Choroid plexus epithelial cell (primary cell): ENCODE data around the gene PCDHGA8.

Experiments used
- DNase-seq: peaks from one replicate; pipeline ENCODE4 v3.0.0-alpha.2; 2010; ENCODE audit warnings: low read depth
- H3K4me3 ChIP-seq: 2 replicates; pipeline ENCODE4 v1.5.1; 2011; ENCODE audit warnings: low read depth, mild to moderate bottlenecking, control low read depth, low read length, moderate library complexity
- CTCF ChIP-seq: conservative IDR thresholded peaks from 2 replicates; pipeline ENCODE4 v1.5.1; 2011; ENCODE audit warnings: low read depth, mild to moderate bottlenecking, control low read depth, inconsistent platforms, low read length, moderate library complexity

PCDHGA8 gene

GRCh38 chr5:141351591-141351990, 40.8 kb upstream of the PCDHGA8 start:
- H3K4me3 ChIP-seq, result no peak overlapping the region
- TF ChIP-seq CTCF, result no peak
- DNase-seq, result no peak

DNA sequence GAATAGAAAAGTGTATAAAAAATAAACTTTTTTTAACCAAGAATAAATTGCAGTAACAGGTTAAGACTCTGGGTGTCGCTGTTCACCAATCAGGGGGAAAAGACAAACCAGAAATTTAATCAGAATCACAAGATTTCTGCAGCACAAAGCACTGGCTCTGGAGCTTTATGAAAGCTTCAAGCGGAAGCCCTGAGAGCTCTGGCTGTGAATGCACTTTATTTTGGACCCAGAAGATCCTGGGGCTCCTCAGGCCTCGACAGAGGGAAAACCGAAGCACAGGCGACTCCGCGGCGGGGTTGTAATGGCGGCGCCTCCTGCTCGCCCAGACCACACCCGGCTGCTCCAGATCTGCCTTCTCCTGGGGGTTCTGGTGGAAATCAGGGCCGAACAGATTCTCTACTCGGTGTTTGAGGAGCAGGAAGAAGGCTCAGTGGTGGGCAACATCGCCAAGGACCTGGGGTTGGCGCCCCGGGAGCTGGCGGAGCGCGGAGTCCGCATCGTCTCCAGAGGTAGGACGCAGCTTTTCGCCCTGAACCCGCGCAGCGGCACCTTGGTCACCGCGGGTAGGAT, 37.4 kb upstream of the PCDHGA8 start, which contains the start of gene PCDHGA4:
Gene PCDHGA4, plus strand, starts transcription at position 122 of the 570 bp plus-strand sequence. Its CDS starts 87 bp downstream, at position 209.
- no peak for DNase-seq
- peak within 1 kb of the TSS; percentile 39 for H3K4me3 ChIP-seq
- peak; percentile 43 for TF ChIP-seq CTCF

GRCh38 chr5:141355641-141356040, 36.8 kb upstream of the PCDHGA8 start:
- TF ChIP-seq CTCF, result no peak
- no peak for DNase-seq
- H3K4me3 ChIP-seq, result no peak overlapping the region

GRCh38 chr5:141356133-141356532, 36.3 kb upstream of the PCDHGA8 start:
- DNase-seq, result no peak
- no peak overlapping the region for H3K4me3 ChIP-seq
- TF ChIP-seq CTCF, result no peak

- DNase-seq, result no peak
- H3K4me3 ChIP-seq, result no peak overlapping the region
- no peak for TF ChIP-seq CTCF
Measured at GRCh38 chr5:141356950-141357349, 35.5 kb upstream of the PCDHGA8 start.

- TF ChIP-seq CTCF, result peak; percentile 34
- peak within 1 kb of the TSS; percentile 32 for H3K4me3 ChIP-seq
- DNase-seq, result peak; percentile 40
Measured at GRCh38 chr5:141359790-141360426, 32.5 kb upstream of the PCDHGA8 start, which contains the start of gene PCDHGB2. TSS of gene PCDHGB2 (plus strand) at chr5:141359994. CDS start at chr5:141360136, 142 bp downstream.

DNA sequence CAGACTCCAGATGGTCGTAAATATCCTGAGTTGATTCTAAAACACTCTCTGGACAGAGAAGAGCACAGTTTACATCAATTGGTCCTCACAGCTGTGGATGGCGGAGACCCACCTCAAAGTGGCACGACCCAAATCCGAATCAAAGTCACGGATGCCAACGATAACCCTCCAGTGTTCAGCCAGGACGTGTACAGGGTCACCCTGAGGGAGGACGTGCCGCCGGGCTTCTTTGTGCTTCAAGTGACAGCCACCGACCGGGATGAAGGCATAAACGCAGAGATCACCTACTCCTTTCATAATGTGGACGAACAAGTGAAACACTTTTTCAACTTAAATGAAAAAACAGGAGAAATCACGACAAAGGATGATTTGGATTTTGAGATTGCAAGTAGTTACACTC, 31.7 kb upstream of the PCDHGA8 start:
- TF ChIP-seq CTCF, result no peak
- no peak for DNase-seq
- H3K4me3 ChIP-seq, result no peak overlapping the region
